ENCODE data around the gene TMPO.

DNA sequence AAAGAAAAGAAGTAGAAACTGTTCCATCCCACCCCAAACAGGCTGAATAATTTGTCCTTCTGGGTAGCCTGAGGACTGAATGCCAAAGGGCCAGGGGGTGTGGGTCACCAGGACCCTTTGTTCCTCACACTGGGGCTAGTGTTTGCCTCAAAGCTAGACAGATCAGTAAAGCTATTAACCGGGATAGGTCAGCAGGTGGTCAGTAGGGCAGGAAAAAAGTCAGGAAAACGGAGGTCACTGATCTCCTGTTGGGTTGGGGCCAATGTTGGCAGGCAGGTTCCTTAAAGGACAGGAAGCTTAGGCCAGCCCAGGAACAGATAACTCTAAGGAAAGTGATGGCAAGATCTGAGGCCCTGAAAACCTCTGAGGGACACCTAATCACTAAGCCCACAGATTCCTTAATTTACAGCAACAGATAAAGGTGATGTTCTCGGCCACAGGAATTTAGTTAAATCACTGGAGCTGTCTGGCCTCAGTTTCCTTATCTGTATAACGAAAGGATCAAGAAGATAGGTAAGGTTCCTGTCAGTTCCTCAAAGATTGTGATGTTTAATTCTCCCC, 22.7 kb upstream of the TMPO start:
- TF ChIP-seq, protein P1, sequence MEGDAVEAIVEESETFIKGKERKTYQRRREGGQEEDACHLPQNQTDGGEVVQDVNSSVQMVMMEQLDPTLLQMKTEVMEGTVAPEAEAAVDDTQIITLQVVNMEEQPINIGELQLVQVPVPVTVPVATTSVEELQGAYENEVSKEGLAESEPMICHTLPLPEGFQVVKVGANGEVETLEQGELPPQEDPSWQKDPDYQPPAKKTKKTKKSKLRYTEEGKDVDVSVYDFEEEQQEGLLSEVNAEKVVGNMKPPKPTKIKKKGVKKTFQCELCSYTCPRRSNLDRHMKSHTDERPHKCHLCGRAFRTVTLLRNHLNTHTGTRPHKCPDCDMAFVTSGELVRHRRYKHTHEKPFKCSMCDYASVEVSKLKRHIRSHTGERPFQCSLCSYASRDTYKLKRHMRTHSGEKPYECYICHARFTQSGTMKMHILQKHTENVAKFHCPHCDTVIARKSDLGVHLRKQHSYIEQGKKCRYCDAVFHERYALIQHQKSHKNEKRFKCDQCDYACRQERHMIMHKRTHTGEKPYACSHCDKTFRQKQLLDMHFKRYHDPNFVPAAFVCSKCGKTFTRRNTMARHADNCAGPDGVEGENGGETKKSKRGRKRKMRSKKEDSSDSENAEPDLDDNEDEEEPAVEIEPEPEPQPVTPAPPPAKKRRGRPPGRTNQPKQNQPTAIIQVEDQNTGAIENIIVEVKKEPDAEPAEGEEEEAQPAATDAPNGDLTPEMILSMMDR (IDR thresholded peaks at IDR 0.05; ENCODE audit: low read length), result no peak
- TF ChIP-seq EZH2phosphoT487 (IDR thresholded peaks at IDR 0.05; ENCODE audit: low read length) (no peak), EZH2 (optimal IDR thresholded peaks at IDR 0.05; ENCODE audit: low read depth, low read length) (no peak)
